ENCODE data around the gene CRYBG1. TPM values are rescaled to one million over a fixed set of nuclear protein-coding genes. Genes with fewer than 3 reads are reported as not detected.
"Not testable (repeated sequence)": the region's sequence is repeated elsewhere in the genome, so short reads cannot be mapped to it uniquely, and the experiment has no call there.

CRYBG1 gene
- total RNA-seq, 1 donor = 105 TPM

- no peak for TF ChIP-seq CTCF (IDR thresholded peaks at IDR 0.05; ENCODE audit: insufficient read depth, low read length)
- H3K4me3 ChIP-seq (ENCODE audit: low read depth, low read length) = no peak overlapping the region
- DNase-seq (ENCODE audit: low read depth) = no peak
Measured at GRCh38 chr6:106555767-106556166, 195.2 kb downstream of the CRYBG1 start.

- DNase-seq (ENCODE audit: low read depth) = peak; percentile 72
- peak; percentile 54 for TF ChIP-seq CTCF (IDR thresholded peaks at IDR 0.05; ENCODE audit: insufficient read depth, low read length)
- H3K4me3 ChIP-seq (ENCODE audit: low read depth, low read length) = no peak overlapping the region
Measured at GRCh38 chr6:106556368-106556960, 195.9 kb downstream of the CRYBG1 start.

- no peak for DNase-seq (ENCODE audit: low read depth)
- no peak for TF ChIP-seq CTCF (IDR thresholded peaks at IDR 0.05; ENCODE audit: insufficient read depth, low read length)
- no peak overlapping the region for H3K4me3 ChIP-seq (ENCODE audit: low read depth, low read length)
Measured at GRCh38 chr6:106557837-106558236, 197.3 kb downstream of the CRYBG1 start.

- TF ChIP-seq CTCF (IDR thresholded peaks at IDR 0.05; ENCODE audit: insufficient read depth, low read length) = no peak
- H3K4me3 ChIP-seq (ENCODE audit: low read depth, low read length) = no peak overlapping the region
- no peak for DNase-seq (ENCODE audit: low read depth)
Measured at GRCh38 chr6:106558364-106558763, 197.8 kb downstream of the CRYBG1 start.

GRCh38 chr6:106559659-106560058 lies 199.1 kb downstream of the CRYBG1 start:
- DNase-seq (ENCODE audit: low read depth) = not testable (repeated sequence)

GRCh38 chr6:106560996-106561685 lies 200.6 kb downstream of the CRYBG1 start:
- no peak overlapping the region for H3K4me3 ChIP-seq (ENCODE audit: low read depth, low read length)
- peak; percentile 73 for DNase-seq (ENCODE audit: low read depth)
- TF ChIP-seq CTCF (IDR thresholded peaks at IDR 0.05; ENCODE audit: insufficient read depth, low read length) = no peak

More at GRCh38 chr6:106559659-106560058, 199.1 kb downstream of the CRYBG1 start:
- H3K4me3 ChIP-seq (ENCODE audit: low read depth, low read length) = not testable (repeated sequence)

- no peak for TF ChIP-seq CTCF (IDR thresholded peaks at IDR 0.05; ENCODE audit: insufficient read depth, low read length)
- DNase-seq (ENCODE audit: low read depth) = no peak
- H3K4me3 ChIP-seq (ENCODE audit: low read depth, low read length) = no peak overlapping the region
Measured at GRCh38 chr6:106561686-106562405, 201.3 kb downstream of the CRYBG1 start.

Data from fibroblast of the aortic adventitia (primary cell).